NCI-H446 (cell line): Measurements from ENCODE around the gene EPB41L4A.

ENCODE experiments used
- DNase-seq, 2 experiments: peaks; one replicate each; lab custom pipeline; 2025; lab: John Stamatoyannopoulos, UW

Gene EPB41L4A

DNA sequence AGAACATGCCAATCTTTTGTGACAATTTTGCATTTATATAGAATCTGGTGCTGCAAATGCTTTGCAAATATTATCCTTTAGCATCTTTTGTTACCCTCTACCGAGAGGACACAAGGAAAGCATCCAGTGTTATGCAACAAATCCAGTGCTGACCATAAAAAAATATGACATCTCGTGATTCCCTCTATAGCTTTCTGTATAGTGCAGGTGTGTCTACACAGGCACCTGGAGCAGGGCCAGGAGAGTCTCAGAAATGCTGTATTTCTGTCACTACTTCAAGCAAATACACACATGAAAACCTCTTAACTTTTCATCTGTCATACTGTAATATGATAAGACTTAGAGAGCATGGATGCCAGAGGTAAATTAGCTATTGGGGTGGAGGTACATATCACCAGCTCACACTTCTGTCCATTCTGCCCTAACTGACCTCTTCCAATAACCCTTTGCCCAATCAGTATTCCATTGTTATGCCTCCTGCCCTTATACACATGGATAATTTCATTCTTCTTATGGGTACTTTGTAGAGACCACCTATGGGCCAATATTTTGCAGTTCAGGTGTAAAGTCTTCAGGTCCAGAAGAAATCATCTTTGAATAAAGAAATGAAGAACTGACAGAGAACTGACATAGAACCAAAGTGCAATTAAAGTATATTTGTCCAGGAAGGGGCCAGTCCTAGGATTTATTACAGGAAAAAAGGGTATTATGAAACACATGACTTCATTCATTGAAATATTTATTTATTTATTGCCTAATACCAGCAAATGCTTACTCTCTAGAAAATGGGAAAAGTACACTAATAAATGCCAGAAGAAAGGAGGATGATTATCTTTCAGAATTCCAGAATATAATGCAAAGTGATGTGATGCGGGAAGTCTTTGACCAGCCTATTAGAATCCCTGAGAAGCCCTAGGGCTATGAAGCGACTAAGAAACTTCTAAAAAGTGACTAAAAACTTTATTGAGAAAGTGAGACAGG is 106.5 kb downstream of the EPB41L4A start:
- no peak for DNase-seq

DNA sequence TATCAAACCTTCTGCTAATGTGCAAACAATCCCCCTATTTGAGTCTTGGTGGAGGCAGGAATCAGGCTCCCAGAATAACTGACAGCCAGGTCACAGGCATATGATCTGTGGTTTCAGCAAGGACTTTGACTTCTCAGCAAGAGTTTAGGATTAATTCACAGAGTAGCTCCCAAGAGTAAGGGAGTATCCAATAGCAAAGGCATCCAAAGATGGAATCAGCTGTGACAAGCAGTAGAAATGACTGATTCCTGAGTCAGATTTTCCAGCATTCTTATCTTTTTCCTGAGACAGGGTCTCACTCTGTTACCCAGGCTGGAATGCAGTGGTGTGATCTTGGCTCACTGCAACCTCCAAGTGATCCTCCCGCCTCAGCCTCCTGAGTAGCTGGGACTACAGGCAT is 108.3 kb downstream of the EPB41L4A start:
- DNase-seq, result no peak

DNA sequence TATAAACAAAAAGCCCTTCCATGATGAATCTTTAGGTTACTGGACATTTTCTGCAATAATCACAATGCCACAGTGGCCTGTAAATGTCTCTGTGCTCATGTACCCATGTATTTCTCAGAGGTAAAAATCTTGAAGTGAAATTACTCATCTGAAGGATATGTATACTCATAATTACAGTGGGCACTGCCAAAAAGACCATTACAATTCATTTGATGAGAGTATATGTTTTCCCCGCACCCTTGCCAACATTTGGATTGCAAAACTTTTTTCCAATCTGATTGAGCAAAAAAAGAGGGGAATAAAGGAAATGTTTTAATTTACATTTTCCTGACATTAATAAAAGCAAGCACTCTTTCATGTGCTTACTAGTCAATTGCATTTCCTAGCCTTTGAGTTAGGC is 110.5 kb downstream of the EPB41L4A start:
- DNase-seq, result no peak

DNA sequence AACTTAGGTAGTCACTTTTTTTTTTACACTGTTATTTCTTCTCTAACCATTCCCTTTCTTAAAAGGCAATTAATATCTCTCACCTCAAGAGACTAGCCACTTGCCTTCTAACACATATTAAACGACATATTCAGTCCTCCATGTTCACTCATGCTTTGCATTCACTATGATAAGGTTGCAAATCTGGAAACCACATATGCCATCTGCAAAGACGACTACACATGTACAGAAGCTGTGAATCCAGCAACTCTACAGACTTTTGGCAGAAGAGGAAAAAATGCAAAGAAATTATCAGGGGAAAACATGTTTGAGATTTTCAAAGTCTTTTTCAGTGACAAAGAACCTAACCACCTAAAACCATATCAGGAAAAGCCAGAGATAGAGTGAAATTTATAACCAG is 112.1 kb downstream of the EPB41L4A start:
- DNase-seq, result no peak

DNA sequence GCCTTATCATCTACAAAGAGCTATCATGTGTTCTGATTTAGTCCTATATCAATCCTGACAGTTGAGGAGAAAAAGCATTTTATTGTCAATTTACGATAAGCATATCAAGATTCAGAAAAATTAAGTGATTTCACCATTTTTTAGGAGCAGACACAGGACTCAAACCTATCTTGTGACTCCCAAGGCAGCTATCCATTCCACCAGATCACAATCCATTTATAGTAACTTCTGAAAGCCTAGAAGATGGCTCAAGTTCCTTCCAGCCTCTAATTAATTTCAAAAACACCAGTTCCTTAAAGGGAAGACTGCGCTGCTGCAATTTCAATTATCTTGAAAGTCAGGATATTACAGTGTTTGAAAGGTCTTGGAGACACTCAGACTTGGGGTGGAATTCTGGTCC is 114.3 kb downstream of the EPB41L4A start:
- no peak for DNase-seq

DNA sequence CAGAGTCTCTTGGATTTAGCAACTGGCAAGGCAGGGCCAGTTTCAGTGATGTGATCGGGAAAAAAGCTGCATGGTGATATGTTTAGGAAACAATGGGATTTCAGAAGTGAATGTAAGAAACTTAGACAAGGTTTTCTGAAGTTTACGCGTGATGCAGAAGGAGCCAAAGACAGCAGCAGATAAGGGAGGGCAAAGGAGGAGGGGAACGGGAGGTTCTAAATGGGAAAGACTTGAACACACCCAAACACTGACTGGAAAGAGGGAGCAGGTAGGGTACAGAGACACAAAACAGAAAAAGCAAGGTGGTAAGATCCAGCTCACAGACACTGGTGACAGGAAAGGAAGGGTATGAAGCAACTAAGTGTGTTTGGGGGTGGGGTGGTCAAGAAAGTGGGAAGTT is 115.4 kb downstream of the EPB41L4A start:
- no peak for DNase-seq

DNA sequence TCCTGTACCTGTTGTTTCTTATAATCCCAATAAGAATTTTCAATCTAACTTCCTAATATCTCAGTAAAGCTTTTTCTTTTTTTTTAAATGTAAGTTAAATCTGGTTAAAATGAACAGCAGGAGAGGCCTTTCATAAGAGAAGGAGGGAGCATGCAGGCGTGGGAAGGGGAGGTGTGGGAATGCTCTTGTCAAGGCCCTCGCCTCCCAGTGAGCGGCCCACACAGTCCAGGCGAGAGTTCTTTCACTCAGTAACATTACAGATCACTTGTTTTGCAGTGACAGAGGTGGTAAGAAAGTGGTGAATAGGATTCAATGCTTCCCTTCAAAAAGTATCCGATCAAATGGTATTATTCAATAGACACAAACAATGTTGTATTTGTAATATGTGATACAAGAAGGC is 125.0 kb downstream of the EPB41L4A start:
- no peak for DNase-seq

DNA sequence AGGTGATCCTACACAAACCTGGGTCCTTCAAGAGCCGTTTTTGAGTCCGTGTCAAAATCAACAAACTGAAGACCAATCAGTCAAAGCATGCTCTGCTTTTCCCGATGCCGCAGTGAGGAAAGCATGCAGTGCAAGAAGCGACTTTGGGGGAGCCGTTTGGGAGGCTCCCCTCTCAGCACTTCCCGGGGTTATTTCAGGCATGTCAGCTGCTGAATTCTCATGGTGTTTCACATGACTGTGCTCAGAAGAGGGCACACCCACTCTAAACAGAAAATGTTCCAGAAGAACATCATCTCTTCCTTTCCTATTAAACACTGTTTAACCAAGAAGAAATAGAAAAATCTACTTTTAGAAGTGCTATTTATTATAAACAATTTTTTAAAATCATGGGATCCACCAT is 125.5 kb downstream of the EPB41L4A start:
- DNase-seq, result no peak

DNA sequence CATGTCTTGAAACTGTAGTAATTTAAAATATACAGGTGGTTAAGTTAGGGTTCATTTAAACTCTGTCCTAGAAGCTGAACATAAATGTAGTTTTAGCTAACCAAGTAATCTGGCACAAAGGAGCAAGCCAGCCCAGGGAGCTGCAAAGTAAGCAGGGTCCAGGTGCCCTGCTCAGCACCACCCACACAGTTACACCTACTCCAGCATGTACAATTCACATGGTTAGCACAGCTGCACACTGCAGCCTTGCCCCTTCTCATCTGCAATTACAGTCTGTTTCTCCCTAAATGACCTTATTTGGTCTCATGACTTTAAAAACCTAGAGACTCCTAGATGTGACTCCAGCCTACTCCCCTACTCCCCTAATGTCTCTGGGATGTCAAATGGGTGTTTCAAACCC is 128.4 kb downstream of the EPB41L4A start:
- no peak for DNase-seq

DNA sequence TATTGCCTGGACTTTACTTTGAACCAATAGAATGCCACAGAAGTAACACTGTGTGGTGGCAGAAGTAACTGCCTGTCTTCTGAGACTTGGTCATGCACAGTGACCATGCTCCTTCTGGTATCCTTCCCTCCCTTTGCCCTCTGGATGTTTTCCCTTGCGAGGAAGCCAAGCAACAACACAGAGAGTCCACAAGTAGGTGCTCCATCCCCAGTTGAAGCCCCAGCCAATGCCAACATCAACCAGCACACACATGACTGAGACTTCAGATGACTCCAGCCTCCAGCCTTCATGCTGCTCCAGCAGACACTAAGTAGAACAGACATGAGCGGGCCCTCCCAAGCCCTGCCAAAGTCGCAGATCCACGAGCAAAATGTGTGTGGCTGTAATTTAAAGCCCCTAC is 129.6 kb downstream of the EPB41L4A start:
- DNase-seq, result no peak

DNA sequence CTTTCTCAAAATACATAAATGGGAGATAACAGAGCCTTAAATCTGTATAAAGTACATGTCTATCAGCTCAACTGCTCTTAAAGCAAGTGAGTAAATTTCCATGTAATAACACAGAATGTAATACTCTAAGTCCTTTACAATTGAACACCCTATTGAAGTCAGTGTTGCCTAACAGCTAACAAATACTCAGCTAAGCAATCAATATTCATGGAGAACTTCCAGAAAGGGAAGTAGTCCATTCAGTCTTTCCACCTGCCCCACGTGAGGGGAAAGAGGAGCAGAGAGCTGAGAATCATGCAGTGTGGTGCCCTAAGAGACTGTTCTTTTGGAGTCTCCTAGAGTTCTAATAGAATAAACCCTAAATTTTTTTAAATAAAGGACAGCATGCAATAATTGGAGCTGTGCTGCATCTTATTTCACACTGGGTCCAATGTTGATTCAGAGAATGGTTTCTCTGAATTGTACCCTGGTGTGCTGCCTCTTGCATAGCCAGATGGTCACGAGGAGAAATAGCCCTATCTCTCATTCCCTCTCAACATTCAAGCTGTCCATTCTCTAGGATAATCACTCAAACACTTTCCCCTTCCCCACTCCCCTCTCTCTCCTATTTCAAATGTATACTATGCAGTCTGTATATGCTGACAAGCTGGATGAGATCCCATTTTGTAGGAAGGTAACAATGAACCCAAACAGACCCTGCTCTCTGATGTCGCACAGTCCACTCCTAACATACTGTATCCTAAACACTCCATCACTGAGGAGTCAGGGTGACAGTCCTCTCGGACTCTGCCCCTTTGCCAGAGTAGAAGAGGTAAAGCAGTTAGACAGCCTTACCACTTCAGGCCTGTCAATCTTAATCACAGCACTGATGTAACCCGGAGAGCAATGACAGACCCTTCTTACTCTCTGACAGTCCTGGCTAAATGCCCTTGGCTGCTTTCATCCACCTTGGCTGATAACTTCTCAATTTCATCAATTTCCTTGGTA is 134.8 kb downstream of the EPB41L4A start:
- DNase-seq, result no peak

DNA sequence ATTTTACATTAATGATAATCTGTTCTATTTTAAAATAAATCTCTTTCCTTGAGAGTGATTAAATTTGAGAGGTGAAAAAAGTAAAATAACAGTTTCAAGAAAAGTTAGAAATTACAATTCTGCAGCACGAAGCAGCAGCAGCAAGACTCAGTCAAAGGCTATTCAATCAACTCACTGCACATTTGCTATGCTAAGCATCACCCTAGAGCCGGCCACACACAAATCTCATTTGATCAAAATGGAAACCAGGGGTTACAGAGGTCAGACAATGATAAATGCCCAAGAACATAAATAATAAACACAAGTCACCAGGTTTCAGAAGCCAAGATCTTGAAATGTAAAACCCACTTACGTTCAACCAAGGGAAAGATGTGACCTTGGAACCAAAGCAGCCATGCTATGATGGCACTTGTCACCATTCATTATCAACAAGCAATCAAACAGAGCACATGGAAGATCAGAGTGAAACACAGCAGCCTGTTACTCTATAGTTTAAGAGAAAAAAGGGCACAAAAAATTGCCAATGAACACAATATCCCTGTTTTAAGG is 136.0 kb downstream of the EPB41L4A start:
- DNase-seq, result no peak

DNA sequence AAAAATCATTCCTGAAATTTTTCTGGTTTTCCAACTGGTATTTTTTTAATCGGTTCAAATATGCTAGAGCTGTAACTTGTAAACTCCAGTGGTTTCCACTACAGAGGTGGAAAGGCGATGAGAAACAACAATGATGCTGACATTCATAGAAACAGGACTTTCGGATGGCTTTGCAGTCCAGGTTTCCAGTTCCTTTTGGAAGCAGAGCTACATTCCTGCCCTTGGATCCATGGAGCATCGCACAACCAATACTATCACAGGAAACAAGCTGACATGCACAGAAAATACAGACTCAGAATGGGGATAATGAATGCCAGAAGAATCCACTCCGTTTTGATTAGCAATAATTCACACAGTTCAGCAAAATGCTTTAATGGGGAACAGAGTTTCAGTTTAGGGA is 140.0 kb downstream of the EPB41L4A start:
- DNase-seq, result no peak

DNA sequence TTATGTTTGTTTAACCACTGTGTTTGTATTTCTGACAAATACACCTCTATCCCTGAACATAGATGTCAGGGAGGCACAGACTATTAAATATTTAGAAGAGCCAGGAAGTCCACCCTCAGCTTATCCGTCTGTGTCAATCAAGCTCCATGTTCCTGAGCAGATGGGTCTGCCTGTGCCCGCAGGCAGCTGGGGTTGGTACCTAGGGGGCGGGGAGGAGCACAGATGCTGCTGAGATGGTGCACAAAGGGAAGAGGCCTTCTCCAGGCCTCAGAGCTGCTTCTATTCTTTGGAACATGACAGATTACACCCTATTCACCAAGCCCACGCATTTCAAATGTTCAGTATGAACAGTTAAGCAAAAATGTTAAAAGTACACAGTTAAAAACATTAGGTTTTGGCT is 142.1 kb downstream of the EPB41L4A start:
- DNase-seq, result peak in 1 of 2 experiments; percentile 16

DNA sequence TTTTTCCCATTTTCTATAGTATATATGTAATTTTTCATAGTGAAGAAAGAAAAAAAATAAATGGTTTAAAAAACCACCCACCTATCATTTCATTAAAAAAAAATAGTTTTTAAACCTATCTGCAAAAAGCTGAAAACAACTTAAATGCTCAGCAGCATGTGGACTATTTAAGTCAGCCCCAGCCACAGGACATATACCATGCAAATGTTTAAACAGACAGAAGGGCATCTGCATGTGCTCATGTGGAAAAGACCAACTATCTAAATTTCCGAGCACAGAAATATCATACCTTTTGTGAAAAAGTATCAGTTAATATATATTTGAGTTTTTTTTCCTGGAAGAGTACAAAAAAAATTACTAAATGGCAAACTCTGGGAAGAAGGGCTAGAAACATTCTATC is 143.4 kb downstream of the EPB41L4A start:
- DNase-seq, result no peak

DNA sequence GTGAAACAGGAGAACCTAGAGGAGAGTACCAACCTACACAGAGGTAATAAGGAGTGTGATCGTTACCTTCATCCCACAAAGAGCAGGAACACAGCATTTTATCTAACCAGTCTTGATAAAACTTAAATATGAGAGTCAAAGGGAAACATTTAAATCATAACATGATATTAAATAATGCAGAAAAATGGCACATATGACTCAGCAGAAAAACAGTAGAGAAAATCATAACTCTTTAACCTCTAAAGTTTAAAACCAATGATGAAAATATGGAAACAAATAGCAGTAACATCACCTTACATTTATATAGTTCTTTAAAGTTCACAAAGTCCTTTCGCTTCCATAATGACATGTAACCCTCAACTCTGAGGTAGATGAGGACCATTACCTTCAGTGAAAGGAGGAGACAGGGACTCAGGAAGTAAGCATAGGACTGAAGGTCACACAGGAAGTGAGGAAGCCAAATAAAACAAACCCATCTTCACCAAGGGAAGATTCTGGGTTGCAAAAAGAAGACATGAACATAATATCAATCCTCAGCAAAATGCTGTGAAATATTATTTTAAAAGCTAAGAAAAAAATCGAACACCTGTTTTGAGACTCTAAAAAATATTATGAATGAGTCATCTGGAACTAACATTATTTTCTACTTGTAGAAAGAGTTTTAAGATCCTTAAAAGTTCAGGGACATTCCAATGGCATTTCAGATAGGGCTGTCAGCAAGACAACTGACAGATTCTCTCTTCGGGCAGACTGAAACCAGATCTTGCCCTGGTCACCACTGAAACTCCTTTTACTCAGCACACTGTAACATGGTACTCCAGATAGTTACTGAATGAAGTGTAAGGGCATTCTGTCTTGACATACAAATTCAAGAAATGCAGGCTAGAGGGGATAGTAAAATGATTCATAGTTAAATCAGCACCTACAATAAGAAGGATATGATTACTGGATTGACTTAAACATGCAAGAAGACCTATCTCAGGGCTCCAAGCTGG is 148.5 kb downstream of the EPB41L4A start:
- DNase-seq, result no peak

DNA sequence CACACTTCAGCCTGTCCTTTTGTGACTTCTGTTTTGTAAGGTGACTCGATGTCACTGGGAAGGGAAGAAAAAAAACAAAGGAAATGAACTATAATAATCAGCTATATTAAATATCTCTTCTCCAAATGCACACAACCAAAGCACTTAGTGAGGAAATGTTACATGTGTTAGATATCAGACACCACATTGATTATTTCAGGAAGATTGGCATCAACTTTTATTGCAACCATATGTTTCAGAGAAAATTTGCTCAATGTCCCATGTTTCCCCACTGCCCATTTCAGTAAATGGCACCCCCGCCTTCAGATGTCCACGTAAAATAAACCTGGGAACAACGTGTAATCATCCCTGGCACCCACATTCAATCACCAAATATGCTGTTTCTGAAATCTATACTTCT is 151.8 kb downstream of the EPB41L4A start:
- no peak for DNase-seq

DNA sequence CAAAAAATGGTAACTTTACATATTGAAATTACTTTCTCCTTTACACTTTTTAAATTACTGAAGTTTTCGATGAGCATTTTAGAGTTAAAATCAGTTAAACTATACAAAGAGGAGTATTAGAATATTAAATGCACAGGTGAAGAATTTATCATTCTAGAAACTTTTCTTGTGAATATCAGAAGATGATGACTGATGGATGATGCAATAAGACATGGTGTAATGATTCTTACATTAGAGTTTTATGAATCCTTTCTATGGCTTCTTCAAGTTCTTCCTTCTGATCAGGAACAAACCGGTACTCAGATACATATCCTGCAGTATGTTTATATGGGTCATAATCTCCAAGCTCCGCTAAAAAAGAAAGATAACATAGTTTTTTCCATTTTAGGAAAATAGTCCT is 154.4 kb downstream of the EPB41L4A start:
- no peak for DNase-seq

DNA sequence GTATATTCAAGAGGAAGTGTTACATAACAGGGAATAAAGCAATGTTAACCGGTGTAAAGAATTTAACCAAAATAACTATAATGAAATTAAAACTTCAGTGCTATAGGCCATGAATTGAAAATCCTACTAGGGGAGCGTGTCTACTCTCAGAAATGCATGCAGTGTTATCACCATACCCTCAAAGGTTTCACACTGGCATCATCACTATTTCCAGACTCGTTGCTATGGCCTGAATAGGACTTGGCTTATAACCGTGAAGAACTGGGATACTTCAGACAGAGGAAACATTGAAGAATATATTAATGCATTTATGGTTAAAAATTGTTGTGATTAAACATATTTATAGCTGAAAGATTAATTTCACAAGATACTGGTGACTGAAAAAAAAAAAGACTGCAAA is 154.9 kb downstream of the EPB41L4A start:
- no peak for DNase-seq

DNA sequence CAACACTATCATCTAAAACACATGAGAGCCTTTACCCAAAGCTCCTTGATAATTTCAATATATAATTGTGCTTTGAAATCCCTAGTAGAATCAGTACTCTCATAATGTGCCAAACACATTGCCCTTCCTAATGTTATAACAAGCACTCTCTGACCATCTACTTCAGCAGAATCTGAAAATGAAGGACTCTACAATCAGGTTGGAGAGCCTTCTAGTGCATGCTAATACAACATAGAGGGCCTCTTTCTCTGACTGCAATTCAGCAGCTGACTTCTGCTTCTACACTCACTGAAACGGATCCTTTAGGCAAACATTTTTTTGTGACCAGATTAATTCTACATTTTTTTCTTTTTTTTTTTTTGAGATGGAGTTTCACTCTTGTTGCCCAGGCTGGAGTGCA is 155.6 kb downstream of the EPB41L4A start:
- no peak for DNase-seq

DNA sequence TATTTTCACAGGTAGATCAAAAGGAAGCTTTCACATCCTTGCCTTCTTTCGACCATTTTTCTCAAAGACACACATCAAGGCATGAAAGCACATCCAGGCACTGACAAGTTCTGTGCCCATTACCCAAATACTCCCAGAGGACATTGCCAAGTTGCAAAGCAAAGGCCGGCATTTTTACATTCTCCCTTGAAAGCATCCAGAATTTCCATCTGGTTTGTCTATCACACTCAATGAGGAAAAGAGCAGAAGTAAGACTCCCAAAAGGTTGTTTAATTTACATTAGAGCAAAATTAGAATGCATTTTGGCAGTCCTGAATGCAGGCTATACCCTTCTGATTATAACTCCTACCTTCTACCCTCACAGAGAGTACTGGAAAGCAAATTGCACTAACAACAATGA is 160.5 kb downstream of the EPB41L4A start:
- no peak for DNase-seq
